HepG2 (cell line): ENCODE data around the gene MAGI1. TPM values are rescaled to one million over a fixed set of nuclear protein-coding genes. Genes with fewer than 3 reads are reported as not detected.

Source experiments
- ATAC-seq: fragments of 200-7000 bp; cut with Tn5 transposase; 3 replicates; pipeline ENCODE4 v1.9.1; 2020; ENCODE audit warnings: mild to moderate bottlenecking, moderate library complexity
- BruUV-seq: library from RNA; stranded (reverse); fragments of 400-500 nt; replicated peaks from 2 replicates; lab custom pipeline; 2021; lab: Mats Ljungman, UMichigan
- CTCF ChIA-PET: fragments of 300-600 bp; formaldehyde crosslinking; extraction: SDS; loops from one replicate; lab custom pipeline; 2021; ENCODE audit warnings: low total read pairs, inconsistent platforms, low intra/inter-chr PET ratio; lab: Yijun Ruan, JAX
- POLR2A ChIA-PET: fragments of 350-600 bp; sonication (Branson Sonifier 250); formaldehyde crosslinking; loops from one replicate; lab custom pipeline; 2020; ENCODE audit warnings: antibody characterized with exemption, inconsistent platforms; lab: Yijun Ruan, JAX
- DNase-seq: peaks from one replicate; pipeline ENCODE4 v3.0.0-alpha.2; 2015; ENCODE audit warnings: low spot score
- FAIRE-seq: peaks from 3 replicates; lab custom pipeline; 2011; peaks lifted over from hg19 to GRCh38; lab: Jason Lieb, UNC
- H2AFZ ChIP-seq: one replicate; pipeline ENCODE4 v1.6.1; 2011; ENCODE audit warnings: low read length, inconsistent platforms
- H3K27ac ChIP-seq: fragments of 300-600 bp; 3 replicates; pipeline ENCODE4 v1.8.0; 2011; ENCODE audit warnings: mixed run types, mild to moderate bottlenecking, mixed read lengths, low read length, inconsistent platforms; ENCODE audit not compliant: insufficient read depth; ENCODE audit errors: extremely low read length
- H3K27me3 ChIP-seq, 2 experiments: fragments of 200-600 bp in 1 of 2; 2 replicates in 1 of 2; 3 replicates in 1 of 2; pipeline versions ENCODE4 v1.6.0 to v1.8.0; 2011; ENCODE audit warnings: low read length in 2 of 2, mild to moderate bottlenecking in 2 of 2, moderate library complexity in 2 of 2, inconsistent platforms in 1 of 2; ENCODE audit not compliant: insufficient read depth in 2 of 2, control insufficient read depth in 1 of 2
- H3K36me3 ChIP-seq, 2 experiments: fragments of 200-600 bp in 1 of 2; replicated peaks in 1 of 2; 2 replicates in 1 of 2; 3 replicates in 1 of 2; pipeline versions ENCODE4 v1.5.1 to v1.8.0; 2011; ENCODE audit warnings: low read length in 2 of 2, inconsistent platforms in 1 of 2; ENCODE audit not compliant: insufficient read depth in 2 of 2, control insufficient read depth in 1 of 2
- H3K4me1 ChIP-seq: 2 replicates; pipeline ENCODE4 v1.5.1; 2012; ENCODE audit warnings: low read length, inconsistent platforms; ENCODE audit not compliant: insufficient read depth
- H3K4me2 ChIP-seq: 2 replicates; pipeline ENCODE4 v1.6.0; 2011; ENCODE audit warnings: low read depth, low read length, inconsistent platforms
- H3K4me3 ChIP-seq, 3 experiments: fragments of 200-600 bp in 1 of 3; sonication (generic), shearing (Covaris generic) in 1 of 3; replicated peaks in 1 of 3; 2 replicates each; pipeline ENCODE4 v1.5.1; 2011 to 2016; ENCODE audit warnings: low read length in 3 of 3, inconsistent platforms in 2 of 3, low read depth in 2 of 3, mild to moderate bottlenecking in 2 of 3, control low read depth in 1 of 3, mixed read lengths in 1 of 3; ENCODE audit not compliant: insufficient read depth in 1 of 3
- H3K79me2 ChIP-seq: one replicate; pipeline ENCODE4 v1.6.1; 2011; ENCODE audit warnings: low read length, inconsistent platforms; ENCODE audit not compliant: insufficient read depth
- H3K9ac ChIP-seq: 2 replicates; pipeline ENCODE4 v1.6.0; 2011; ENCODE audit warnings: mild to moderate bottlenecking, low read depth, low read length, inconsistent platforms; ENCODE audit not compliant: insufficient read depth
- H3K9me3 ChIP-seq: 2 replicates; pipeline ENCODE4 v1.5.1; 2012; ENCODE audit warnings: mild to moderate bottlenecking, low read length
- H4K20me1 ChIP-seq: 2 replicates; pipeline ENCODE4 v1.6.0; 2011; ENCODE audit warnings: inconsistent platforms, mild to moderate bottlenecking, low read length, moderate library complexity; ENCODE audit not compliant: insufficient read depth
- MYNN ChIP-seq: sonication (generic); formaldehyde crosslinking; IDR thresholded peaks from 2 replicates; pipeline ENCODE4 v1.4.0; 2020; ENCODE audit warnings: mild to moderate bottlenecking, low read depth, missing genetic modification reagents
- NR2C2 ChIP-seq: sonication (generic); formaldehyde crosslinking; IDR thresholded peaks from 2 replicates; pipeline ENCODE4 v1.4.0; 2020; ENCODE audit warnings: missing genetic modification reagents, mild to moderate bottlenecking, moderate library complexity, borderline replicate concordance
- PATZ1 ChIP-seq: sonication (generic); formaldehyde crosslinking; IDR thresholded peaks from 2 replicates; pipeline ENCODE4 v1.4.0; 2020; ENCODE audit warnings: missing genetic modification reagents
- SMAD1 ChIP-seq: sonication (generic); formaldehyde crosslinking; IDR thresholded peaks from 2 replicates; pipeline ENCODE4 v1.4.0; 2020; ENCODE audit warnings: missing genetic modification reagents, low read depth, mild to moderate bottlenecking, borderline replicate concordance
- THRA ChIP-seq: sonication (generic); formaldehyde crosslinking; IDR thresholded peaks from 2 replicates; pipeline ENCODE4 v1.4.0; 2020; ENCODE audit warnings: missing genetic modification reagents, borderline replicate concordance
- ZKSCAN1 ChIP-seq: fragments of 150-350 bp; IDR thresholded peaks from 2 replicates; pipeline ENCODE4 v1.6.1; 2014; ENCODE audit warnings: low read length
- ZNF335 ChIP-seq: sonication (generic); formaldehyde crosslinking; IDR thresholded peaks from 2 replicates; pipeline ENCODE4 v1.4.0; 2020; ENCODE audit warnings: missing genetic modification reagents
- ZSCAN22 ChIP-seq: sonication (generic); formaldehyde crosslinking; IDR thresholded peaks from 2 replicates; pipeline ENCODE4 v1.4.0; 2020; ENCODE audit warnings: mild to moderate bottlenecking, missing genetic modification reagents
- WGBS: methylation state at CpG from one replicate; pipeline ENCODE4 v1.1.6; 2017; ENCODE audit warnings: low lambda C conversion rate; 5-methylcytosine and 5-hydroxymethylcytosine counted together
- in situ Hi-C: cut with HindIII; loops from 2 replicates; pipeline ENCODE4 v1.10.0; 2017; ENCODE audit warnings: low pct_unique_long_range_greater_than_20kb; ENCODE audit not compliant: extremely low pct_ligation_motif_present
- intact Hi-C: fragments of 100-400 bp; cut with micrococcal nuclease; formaldehyde crosslinking; loops from one replicate; pipeline ENCODE4 v1.10.0; 2022; ENCODE audit not compliant: unreplicated experiment
- polyA plus RNA-seq, 8 experiments: library from polyadenylated mRNA; depleted of rRNA in 3 of 8; stranded (reverse) in 7 of 8; unstranded in 1 of 8; fragments of >200 nt; fragmentation: Illumina TruSeq in 4 of 8; extraction: Trizol in 4 of 8; gene quantifications; 2 replicates each; pipeline versions ENCODE4 v1.2.1 to v1.2.3, GENCODE V29; 2011 to 2016; ENCODE audit warnings: low read depth in 4 of 8, missing spikeins in 1 of 8, mixed read lengths in 1 of 8; ENCODE audit not compliant: insufficient read depth in 1 of 8
- total RNA-seq, 5 experiments: library from RNA; depleted of rRNA; stranded (reverse); fragments of >200 nt; fragmentation: Illumina TruSeq; extraction: Trizol; gene quantifications; 2 replicates each; pipeline ENCODE4 v1.2.3, GENCODE V29; 2016; ENCODE audit warnings: low read depth in 1 of 5
- TF ChIP-seq, protein P1 (sequence below): sonication (generic); formaldehyde crosslinking; IDR thresholded peaks from 2 replicates; pipeline ENCODE4 v1.5.0; 2020; ENCODE audit warnings: missing genetic modification reagents

MAGI1 gene
- total and polyA plus RNA-seq, 2 of the 13 experiments (the other 11 are each of a cell fraction or from before 2014, with no cell fraction given), result 22.2 to 26.0 TPM

- Histone ChIP-seq H2AFZ (no peak overlapping the region), H3K36me3 (peaks cover 7 to 25% of the 10 kb centered on the region in 2 experiments; a peak in 4 of 5 replicates), H3K4me2 (no peak overlapping the region), H3K4me3 (no peak overlapping the region), H3K9ac (no peak overlapping the region), H3K79me2 (no peaks in the 10 kb centered on the region), H4K20me1 (no peaks in the 10 kb centered on the region), H3K27me3 (no peaks in the 10 kb centered on the region), H3K9me3 (no peaks in the 10 kb centered on the region), H3K4me1 (peaks cover 13% of the 10 kb centered on the region), H3K27ac (no peak overlapping the region)
- in situ Hi-C loops, result no loop called here
- no peak for FAIRE-seq
- DNase-seq, result no peak
- no TSS peak for BruUV-seq
- ChIA-PET POLR2A (no interaction called here), CTCF (no interaction called here)
- TF ChIP-seq ZNF335 (CRISPR knock-in tag) (no peak), ZKSCAN1 (no peak), ZSCAN22 (CRISPR knock-in tag) (no peak), PATZ1 (CRISPR knock-in tag) (no peak), SMAD1 (CRISPR knock-in tag) (no peak)
- ATAC-seq, result no peak
- 97% methylated on average over 4 of the region's 4 CpGs for WGBS
- intact Hi-C loops, result no loop called here
These were observed 683.8 kb downstream of the MAGI1 start for GRCh38 chr3:65354880-65355279.

- Histone ChIP-seq H3K4me1 (peaks cover 31% of the 10 kb centered on the region), H4K20me1 (no peaks in the 10 kb centered on the region), H3K79me2 (no peaks in the 10 kb centered on the region), H3K9me3 (no peaks in the 10 kb centered on the region), H3K4me2 (no peak overlapping the region), H3K9ac (no peak overlapping the region), H3K27me3 (no peaks in the 10 kb centered on the region), H2AFZ (no peak overlapping the region), H3K27ac (no peak overlapping the region), H3K36me3 (peaks cover 1 to 19% of the 10 kb centered on the region in 2 experiments; a peak in 4 of 5 replicates), H3K4me3 (no peak overlapping the region)
- no peak for FAIRE-seq
- 94% methylated on average over 2 of the region's 2 CpGs for WGBS
- intact Hi-C loops, result no loop called here
- no TSS peak for BruUV-seq
- ChIA-PET CTCF (no interaction called here), POLR2A (no interaction called here)
- in situ Hi-C loops, result no loop called here
- no peak for DNase-seq
- no peak for ATAC-seq
- TF ChIP-seq MYNN (CRISPR knock-in tag) (no peak), NR2C2 (CRISPR knock-in tag) (no peak), THRA (no peak)
- TF ChIP-seq, protein P1, sequence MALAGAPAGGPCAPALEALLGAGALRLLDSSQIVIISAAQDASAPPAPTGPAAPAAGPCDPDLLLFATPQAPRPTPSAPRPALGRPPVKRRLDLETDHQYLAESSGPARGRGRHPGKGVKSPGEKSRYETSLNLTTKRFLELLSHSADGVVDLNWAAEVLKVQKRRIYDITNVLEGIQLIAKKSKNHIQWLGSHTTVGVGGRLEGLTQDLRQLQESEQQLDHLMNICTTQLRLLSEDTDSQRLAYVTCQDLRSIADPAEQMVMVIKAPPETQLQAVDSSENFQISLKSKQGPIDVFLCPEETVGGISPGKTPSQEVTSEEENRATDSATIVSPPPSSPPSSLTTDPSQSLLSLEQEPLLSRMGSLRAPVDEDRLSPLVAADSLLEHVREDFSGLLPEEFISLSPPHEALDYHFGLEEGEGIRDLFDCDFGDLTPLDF, result no peak
These were observed 685.8 kb downstream of the MAGI1 start for GRCh38 chr3:65352951-65353350.
